Measurements from ENCODE around the gene GRB2. TPM values are rescaled to one million over a fixed set of nuclear protein-coding genes. Genes with fewer than 3 reads are reported as not detected.

GRB2 gene
- total and polyA plus RNA-seq, 2 of the 8 experiments (the other 6 are each of a cell fraction or from before 2014, with no cell fraction given) = 44.2 to 101 TPM

DNA sequence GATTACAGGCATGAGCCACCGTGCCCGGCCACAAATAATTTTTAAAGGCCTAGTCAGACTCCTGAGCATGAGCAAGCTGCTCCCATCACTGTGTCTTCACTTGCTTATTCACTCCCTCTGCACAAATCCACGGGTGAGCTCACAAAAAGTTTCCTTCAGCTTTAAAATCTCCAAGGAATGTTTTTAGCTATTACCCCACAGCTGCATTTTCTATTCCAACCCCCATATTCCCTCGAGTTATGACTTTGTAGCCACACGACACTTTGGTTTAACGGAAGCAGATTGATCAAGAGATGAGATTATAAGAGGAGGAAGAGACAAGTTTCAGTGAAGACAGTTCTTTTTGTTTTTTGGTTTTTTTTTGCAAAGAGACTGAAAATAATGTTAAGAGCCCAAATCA lies 67.1 kb downstream of the GRB2 start:
- Histone ChIP-seq H2AFZ (ENCODE audit: low read length) (no peak overlapping the region), H3K9me3 (ENCODE audit: insufficient read depth in 2 of 2, low read depth in 1 of 2, low read length in 1 of 2) (no peaks in the 10 kb centered on the region), H3K79me2 (ENCODE audit: control insufficient read depth in 1 of 2, insufficient read depth in 2 of 2, low read length in 2 of 2) (peaks cover 6 to 83% of the 10 kb centered on the region in 2 experiments; a peak in 3 of 4 replicates), H3K27me3 (replicated peaks in 1 of 4; ENCODE audit: control insufficient read depth in 3 of 4, extremely low read depth in 1 of 4, insufficient read depth in 3 of 4, low read length in 3 of 4) (no peaks in the 10 kb centered on the region), H3K4ac (replicated peaks; ENCODE audit: insufficient read length, low read depth, low read length) (no peak overlapping the region), H2BK120ac (replicated peaks; ENCODE audit: low read depth, low read length) (no peak overlapping the region), H3K36me3 (ENCODE audit: control insufficient read depth in 2 of 4, insufficient read depth in 4 of 4, low read length in 3 of 4) (no peaks in the 10 kb centered on the region), H3K4me3 (ENCODE audit: extremely low read depth in 1 of 4, insufficient read depth in 2 of 4, low read depth in 3 of 4, low read length in 4 of 4) (no peak overlapping the region), H4K20me1 (replicated peaks in 1 of 2; ENCODE audit: control insufficient read depth in 1 of 2, insufficient read depth in 2 of 2, low read length in 2 of 2) (peaks cover 0 to 4% of the 10 kb centered on the region in 2 experiments), H4K8ac (ENCODE audit: extremely low read depth, insufficient read depth, low read length) (no peak overlapping the region), H2BK20ac (ENCODE audit: low read length) (no peak overlapping the region), H3K79me1 (ENCODE audit: low read depth, low read length) (peaks cover 10% of the 10 kb centered on the region), H3K4me2 (ENCODE audit: insufficient read depth in 1 of 2, low read depth in 2 of 2, low read length in 2 of 2) (no peak overlapping the region), H2BK15ac (ENCODE audit: low read length) (no peak overlapping the region), H3K56ac (replicated peaks; ENCODE audit: insufficient read length, low read depth, low read length) (no peak overlapping the region), H2AK5ac (ENCODE audit: low read depth, low read length) (no peak overlapping the region), H3K4me1 (replicated peaks in 1 of 4; ENCODE audit: control insufficient read depth in 3 of 4, insufficient read depth in 4 of 4, low read length in 3 of 4) (peaks cover 2 to 13% (median 5%) of the 10 kb centered on the region in 4 experiments; a peak in 5 of 7 replicates), H3K23me2 (ENCODE audit: low read depth, low read length) (no peaks in the 10 kb centered on the region), H3K9ac (replicated peaks in 1 of 4; ENCODE audit: extremely low read depth in 1 of 4, low read depth in 3 of 4, low read length in 3 of 4) (no peak overlapping the region), H2BK12ac (ENCODE audit: low read depth, low read length) (no peak overlapping the region), H2BK5ac (ENCODE audit: low read depth, low read length) (no peak overlapping the region), H3K14ac (ENCODE audit: insufficient read length) (no peak overlapping the region), H4K5ac (ENCODE audit: insufficient read length, low read depth, low read length) (no peak overlapping the region), H4K91ac (replicated peaks; ENCODE audit: insufficient read length, low read length) (no peak overlapping the region), H3K27ac (ENCODE audit: low read depth, low read length) (no peak overlapping the region), H3K23ac (ENCODE audit: insufficient read length) (no peak overlapping the region), H3K18ac (ENCODE audit: extremely low read depth, low read length) (no peak overlapping the region)
- DNase-seq (ENCODE audit: low read depth in 1 of 2, low spot score in 2 of 2) (no peak), FAIRE-seq (no peak)
- 92% methylated on average over 6 of the region's 6 CpGs; no CpG with 5 or more reads in 1 of the 2 experiments for WGBS, 2 experiments (ENCODE audit: extremely low coverage in 1 of 2, insufficient coverage in 1 of 2, insufficient read length in 1 of 2, insufficient replicate concordance in 2 of 2, low coverage in 1 of 2, low lambda C conversion rate in 2 of 2, missing lambda C conversion rate in 1 of 2)
- TF ChIP-seq EGR1 (IDR thresholded peaks at IDR 0.05; ENCODE audit: borderline replicate concordance, low read depth, low read length) (no peak), JUND (IDR thresholded peaks at IDR 0.05; ENCODE audit: low read length) (no peak), SIN3A (conservative IDR thresholded peaks at IDR 0.05 in 1 of 2, IDR thresholded peaks at IDR 0.05 in 1 of 2; ENCODE audit: low read depth in 1 of 2, low read length in 2 of 2) (no peak), TAF1 (IDR thresholded peaks at IDR 0.05; ENCODE audit: low read depth, low read length) (no peak), SAP30 (IDR thresholded peaks at IDR 0.05; ENCODE audit: insufficient read depth, insufficient replicate concordance, low read length) (no peak), TBP (IDR thresholded peaks at IDR 0.05; ENCODE audit: low read depth, low read length) (no peak), ASH2L (IDR thresholded peaks at IDR 0.05; ENCODE audit: low read length) (no peak), RBBP5 (IDR thresholded peaks at IDR 0.05; ENCODE audit: borderline replicate concordance, low read depth, low read length) (no peak), RFX5 (IDR thresholded peaks at IDR 0.05; ENCODE audit: borderline replicate concordance, low read depth, low read length) (no peak), TAF7 (optimal IDR thresholded peaks at IDR 0.05; ENCODE audit: borderline replicate concordance, low read depth, low read length) (no peak)
- POLR2A ChIA-PET (ENCODE audit: partially characterized antibody) = interaction anchor here (1.6 kb wide), 1 partner anchor 12 kb away, joined by 4 read pairs; no protein-coding TSS in a partner anchor
- CTCF ChIA-PET (ENCODE audit: partially characterized antibody) = interaction anchor here (0.6 to 3.9 kb wide), 6 partner anchors 11 to 167 kb away, joined by 3 to 26 read pairs (median 4); no protein-coding TSS in a partner anchor

Measured in H1 (cell line).